Measurements from ENCODE around the gene CMSS1. TPM values are rescaled to one million over a fixed set of nuclear protein-coding genes. Genes with fewer than 3 reads are reported as not detected.

CMSS1 gene
- total RNA-seq, 4 donors from 2014 or later: 1.8 to 41.2 (median 17.0) TPM

DNA sequence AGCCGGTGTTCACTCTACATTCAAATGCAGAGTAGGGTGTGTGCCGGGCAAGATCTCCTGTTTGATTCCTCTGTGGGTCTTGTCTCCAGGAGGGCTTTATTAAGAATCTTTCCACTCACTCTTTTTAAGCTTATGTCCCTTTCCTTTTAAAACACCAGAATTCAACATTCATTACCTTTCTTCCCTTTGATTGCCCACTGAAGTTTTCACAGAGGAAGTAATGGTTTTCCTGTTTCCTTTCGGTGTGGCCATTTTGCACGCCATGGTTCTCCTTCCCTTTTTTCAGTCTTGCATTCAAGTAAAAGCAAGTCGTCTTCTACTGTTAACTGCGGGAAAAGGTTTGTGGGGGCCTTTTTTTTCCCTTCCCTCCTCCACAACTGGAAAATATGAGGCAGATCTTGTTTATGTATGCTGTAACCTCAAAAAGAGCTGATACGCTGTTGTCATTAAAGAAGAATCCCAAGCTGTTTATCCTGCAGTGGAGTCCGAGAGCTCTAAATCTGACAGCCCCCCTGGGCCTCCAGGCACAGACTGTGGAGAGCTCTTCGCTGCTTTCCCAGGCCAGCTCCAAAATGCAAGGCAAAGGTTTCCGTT lies 256.1 kb downstream of the CMSS1 start:
- TF ChIP-seq POLR2A (IDR thresholded peaks at IDR 0.05): peak in 1 of 2 donors; percentile 19
- TF ChIP-seq, protein P1, sequence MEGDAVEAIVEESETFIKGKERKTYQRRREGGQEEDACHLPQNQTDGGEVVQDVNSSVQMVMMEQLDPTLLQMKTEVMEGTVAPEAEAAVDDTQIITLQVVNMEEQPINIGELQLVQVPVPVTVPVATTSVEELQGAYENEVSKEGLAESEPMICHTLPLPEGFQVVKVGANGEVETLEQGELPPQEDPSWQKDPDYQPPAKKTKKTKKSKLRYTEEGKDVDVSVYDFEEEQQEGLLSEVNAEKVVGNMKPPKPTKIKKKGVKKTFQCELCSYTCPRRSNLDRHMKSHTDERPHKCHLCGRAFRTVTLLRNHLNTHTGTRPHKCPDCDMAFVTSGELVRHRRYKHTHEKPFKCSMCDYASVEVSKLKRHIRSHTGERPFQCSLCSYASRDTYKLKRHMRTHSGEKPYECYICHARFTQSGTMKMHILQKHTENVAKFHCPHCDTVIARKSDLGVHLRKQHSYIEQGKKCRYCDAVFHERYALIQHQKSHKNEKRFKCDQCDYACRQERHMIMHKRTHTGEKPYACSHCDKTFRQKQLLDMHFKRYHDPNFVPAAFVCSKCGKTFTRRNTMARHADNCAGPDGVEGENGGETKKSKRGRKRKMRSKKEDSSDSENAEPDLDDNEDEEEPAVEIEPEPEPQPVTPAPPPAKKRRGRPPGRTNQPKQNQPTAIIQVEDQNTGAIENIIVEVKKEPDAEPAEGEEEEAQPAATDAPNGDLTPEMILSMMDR (IDR thresholded peaks at IDR 0.05): no peak
- Histone ChIP-seq H3K36me3 (no peaks in the 10 kb centered on the region), H3K4me3 (peak overlapping the region in 1 of 2 donors; percentile 5), H3K4me1 (peaks cover 0 to 4% of the 10 kb centered on the region in 2 donors), H3K9me3 (no peaks in the 10 kb centered on the region), H3K27me3 (no peaks in the 10 kb centered on the region), H3K27ac (peak overlapping the region; percentile 73 to 88)
- intact Hi-C loops (cut with DNase I; ENCODE audit: low total_unique reads): no loop called here
- peak; percentile 56 to 59 for DNase-seq

DNA sequence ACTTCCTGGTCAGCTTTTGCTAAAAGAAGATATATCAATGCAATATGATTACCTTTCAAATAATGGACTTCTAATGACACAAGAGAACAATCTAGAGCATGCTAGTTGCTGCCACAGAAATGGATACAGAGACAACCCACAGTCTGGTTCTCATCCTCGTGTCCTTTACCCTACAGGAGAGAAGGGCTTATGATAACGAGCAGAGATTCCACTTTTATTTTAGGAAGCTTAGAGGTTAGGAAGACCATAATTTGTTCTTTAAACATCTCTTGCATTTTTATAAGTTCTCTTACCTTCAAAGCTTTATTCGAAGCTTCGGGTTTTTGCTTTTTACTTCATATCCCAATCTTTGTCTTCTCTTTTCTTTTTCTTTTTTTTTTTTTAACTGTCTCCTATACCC lies 257.5 kb downstream of the CMSS1 start:
- Histone ChIP-seq H3K36me3 (no peaks in the 10 kb centered on the region), H3K27ac (peak overlapping the region; percentile 73 to 88), H3K4me3 (no peak overlapping the region), H3K4me1 (no peaks in the 10 kb centered on the region), H3K27me3 (no peaks in the 10 kb centered on the region), H3K9me3 (no peaks in the 10 kb centered on the region)
- TF ChIP-seq POLR2A (IDR thresholded peaks at IDR 0.05): no peak
- TF ChIP-seq, protein P1 (IDR thresholded peaks at IDR 0.05): no peak
- DNase-seq: no peak
- intact Hi-C loops (cut with DNase I; ENCODE audit: low total_unique reads): no loop called here

DNA sequence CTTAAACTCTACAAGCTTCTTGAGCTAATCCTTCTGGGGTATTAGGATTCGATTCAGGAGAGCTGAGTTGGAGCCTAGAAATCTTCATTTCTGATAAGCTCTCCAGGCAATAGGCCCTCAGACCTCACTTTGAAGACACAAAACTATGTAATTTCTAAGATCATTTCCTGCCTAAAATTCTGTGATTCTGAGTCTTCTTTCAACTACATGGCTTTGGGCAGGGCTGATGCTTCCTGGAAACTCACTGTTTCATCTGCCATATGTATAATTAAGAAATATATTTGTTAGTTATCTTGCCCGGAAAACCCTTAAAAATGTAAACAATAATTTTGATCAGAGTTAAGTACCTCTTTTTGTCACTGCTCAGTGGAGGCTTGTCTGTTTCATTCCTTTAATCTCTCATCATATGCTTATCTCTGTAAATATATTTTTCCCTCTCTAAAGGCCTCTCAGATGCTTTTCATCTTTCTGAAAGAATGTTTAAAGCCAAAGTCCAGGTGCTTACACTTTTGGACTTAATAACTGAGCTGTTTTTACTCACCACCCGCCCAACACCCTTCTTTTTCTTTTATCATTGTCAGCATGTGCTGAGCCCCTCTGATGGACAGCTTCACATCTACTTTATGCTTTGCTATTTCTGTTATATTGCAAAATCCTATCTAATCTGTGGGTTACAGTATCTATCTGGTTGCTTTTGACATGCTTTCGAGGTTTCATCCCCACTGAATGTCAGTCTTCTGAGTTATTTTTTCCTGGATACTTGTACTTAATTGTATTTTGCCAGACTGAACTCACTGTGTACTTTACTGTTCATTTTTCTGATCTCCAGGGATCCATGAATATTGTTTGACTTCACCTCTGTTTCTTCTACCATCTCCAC lies 258.4 kb downstream of the CMSS1 start:
- Histone ChIP-seq H3K27me3 (no peaks in the 10 kb centered on the region), H3K4me3 (no peak overlapping the region), H3K36me3 (no peaks in the 10 kb centered on the region), H3K4me1 (no peaks in the 10 kb centered on the region), H3K9me3 (no peaks in the 10 kb centered on the region), H3K27ac (peak overlapping the region; percentile 73 to 88)
- intact Hi-C loops (cut with DNase I; ENCODE audit: low total_unique reads): no loop called here
- no peak for TF ChIP-seq POLR2A (IDR thresholded peaks at IDR 0.05)
- TF ChIP-seq, protein P1 (IDR thresholded peaks at IDR 0.05): no peak
- DNase-seq: no peak

DNA sequence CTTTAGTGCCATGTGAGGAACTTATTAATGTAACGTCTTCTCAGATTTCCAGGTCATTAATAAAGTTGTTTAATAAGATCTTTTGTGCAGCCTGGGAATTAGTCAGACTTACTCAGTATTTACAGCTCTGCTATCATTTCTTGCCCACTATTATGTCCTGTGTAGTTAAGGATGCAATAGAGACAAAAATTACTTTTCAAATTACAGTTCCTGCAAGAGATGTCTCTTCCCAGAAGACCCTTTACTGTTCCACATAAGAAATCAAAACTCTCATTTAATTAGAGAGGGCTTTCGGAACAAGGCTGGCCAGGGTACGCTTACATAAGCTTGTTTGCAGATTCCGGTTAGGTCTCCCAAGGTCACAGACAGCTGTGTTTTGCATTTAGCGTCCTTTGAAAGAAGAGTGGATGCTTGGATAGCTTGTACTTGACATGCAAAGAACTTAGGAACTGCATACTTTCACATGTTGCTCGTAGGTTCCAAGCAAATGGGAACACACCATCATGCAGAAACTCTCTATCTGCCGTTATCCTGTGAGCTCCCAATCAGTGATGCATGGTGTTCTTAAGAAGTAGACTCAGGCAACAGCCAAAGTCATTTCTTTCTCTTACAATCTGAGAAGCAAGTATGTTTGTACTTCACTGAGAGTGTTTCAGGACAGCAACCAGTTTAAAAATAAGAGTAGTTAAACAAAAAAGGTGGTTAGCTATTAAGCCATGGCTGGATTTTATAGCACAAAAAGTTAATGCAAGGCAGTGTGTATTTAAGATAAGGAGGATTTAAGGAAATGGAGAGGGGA lies 259.3 kb downstream of the CMSS1 start:
- Histone ChIP-seq H3K9me3 (no peaks in the 10 kb centered on the region), H3K4me1 (no peaks in the 10 kb centered on the region), H3K36me3 (no peaks in the 10 kb centered on the region), H3K27ac (peak overlapping the region; percentile 73 to 88), H3K4me3 (no peak overlapping the region), H3K27me3 (no peaks in the 10 kb centered on the region)
- TF ChIP-seq POLR2A (IDR thresholded peaks at IDR 0.05): no peak
- TF ChIP-seq, protein P1 (IDR thresholded peaks at IDR 0.05): no peak
- intact Hi-C loops (cut with DNase I; ENCODE audit: low total_unique reads): no loop called here
- DNase-seq: no peak

Measured in uterus (tissue), 4 donors.